Esophagus muscularis mucosa (tissue), 4 donors: ENCODE data around the gene DNAH2.

ENCODE experiments used
- CTCF ChIP-seq, 3 experiments: fragments of 200-600 bp in 2 of 3; fragments of 450-650 bp in 1 of 3; sonication (generic) in 2 of 3; IDR thresholded peaks; one replicate each; pipeline ENCODE4 v1.5.1; 2017 to 2019; ENCODE audit warnings: antibody characterized with exemption in 3 of 3, mild to moderate bottlenecking in 2 of 3, moderate library complexity in 1 of 3
- EP300 ChIP-seq: sonication (generic); formaldehyde crosslinking; IDR thresholded peaks from one replicate; pipeline ENCODE4 v1.6.1; 2017; ENCODE audit warnings: antibody characterized with exemption
- POLR2A ChIP-seq: fragments of 450-650 bp; IDR thresholded peaks from one replicate; pipeline ENCODE4 v1.6.1; 2017; ENCODE audit warnings: antibody characterized with exemption, moderate library complexity, mild to moderate bottlenecking, low read depth
- POLR2AphosphoS5 ChIP-seq, 2 donors: sonication (generic); formaldehyde crosslinking; IDR thresholded peaks; one replicate each; pipeline ENCODE4 v1.6.1; 2017; ENCODE audit warnings: antibody characterized with exemption in 2 of 2

GRCh38 chr17:7864995-7865650, 147.6 kb downstream of the DNAH2 start:
- TF ChIP-seq CTCF (IDR thresholded peaks at IDR 0.05): no peak
- no peak for TF ChIP-seq POLR2A
- no peak for TF ChIP-seq EP300
- no peak for TF ChIP-seq POLR2AphosphoS5 (IDR thresholded peaks at IDR 0.05)
